NCI-H510A (cell line): Measurements from ENCODE around the gene TRPM6.
"Not testable (repeated sequence)": the region's sequence is repeated elsewhere in the genome, so short reads cannot be mapped to it uniquely, and the experiment has no call there.

Experiments used
- DNase-seq: peaks from one replicate; lab custom pipeline; 2025; lab: John Stamatoyannopoulos, UW

The TRPM6 gene

GRCh38 chr9:74856989-74857388, 30.7 kb downstream of the TRPM6 start:
- DNase-seq = no peak

- no peak for DNase-seq
Observed at GRCh38 chr9:74855072-74855471, 32.6 kb downstream of the TRPM6 start.

GRCh38 chr9:74853024-74853423, 34.7 kb downstream of the TRPM6 start:
- not testable (repeated sequence) for DNase-seq

GRCh38 chr9:74848153-74848525, 39.6 kb downstream of the TRPM6 start:
- no peak for DNase-seq

- DNase-seq = no peak
Observed at GRCh38 chr9:74847478-74848152, 40.1 kb downstream of the TRPM6 start.

GRCh38 chr9:74846766-74847165, 41.0 kb downstream of the TRPM6 start:
- DNase-seq = no peak

- DNase-seq = no peak
Observed at GRCh38 chr9:74838351-74838750, 49.4 kb downstream of the TRPM6 start.

- no peak for DNase-seq
Observed at GRCh38 chr9:74824654-74825053, 63.1 kb downstream of the TRPM6 start.

GRCh38 chr9:74821636-74822035, 66.1 kb downstream of the TRPM6 start:
- no peak for DNase-seq

- no peak for DNase-seq
Observed at GRCh38 chr9:74817816-74818215, 69.9 kb downstream of the TRPM6 start.

GRCh38 chr9:74817281-74817810, 70.4 kb downstream of the TRPM6 start:
- DNase-seq = no peak

GRCh38 chr9:74810200-74810599, 77.5 kb downstream of the TRPM6 start:
- no peak for DNase-seq

GRCh38 chr9:74804018-74804385, 83.7 kb downstream of the TRPM6 start:
- DNase-seq = no peak

GRCh38 chr9:74803376-74804017, 84.2 kb downstream of the TRPM6 start:
- DNase-seq = no peak

GRCh38 chr9:74800226-74800625, 87.5 kb downstream of the TRPM6 start:
- peak; percentile 49 for DNase-seq

GRCh38 chr9:74795803-74796202, 91.9 kb downstream of the TRPM6 start:
- DNase-seq = no peak

GRCh38 chr9:74795081-74795480, 92.6 kb downstream of the TRPM6 start:
- DNase-seq = no peak

GRCh38 chr9:74784506-74784905, 103.2 kb downstream of the TRPM6 start:
- DNase-seq = no peak

- DNase-seq = no peak
Observed at GRCh38 chr9:74783408-74783807, 104.3 kb downstream of the TRPM6 start.

- peak; percentile 10 for DNase-seq
Observed at GRCh38 chr9:74777136-74777879, 110.4 kb downstream of the TRPM6 start.

GRCh38 chr9:74775396-74775795, 112.3 kb downstream of the TRPM6 start:
- no peak for DNase-seq

- peak; percentile 21 for DNase-seq
Observed at GRCh38 chr9:74773886-74774479, 113.7 kb downstream of the TRPM6 start.

- no peak for DNase-seq
Observed at GRCh38 chr9:74772121-74772520, 115.6 kb downstream of the TRPM6 start.
